ENCODE data around the gene MAP2K3. TPM values are rescaled to one million over a fixed set of nuclear protein-coding genes. Genes with fewer than 3 reads are reported as not detected.

MAP2K3 gene
- total RNA-seq, 1 donor from 2014 or later: 3.5 TPM

- Histone ChIP-seq H3K79me2 (ENCODE audit: low read depth) (no peaks in the 10 kb centered on the region), H3K4me1 (peaks cover 56% of the 10 kb centered on the region), H3F3A (ENCODE audit: low read depth) (peaks cover 5% of the 10 kb centered on the region), H3K27me3 (peaks cover 5% of the 10 kb centered on the region), H3K36me3 (no peaks in the 10 kb centered on the region), H2AFZ (replicated peaks) (no peak overlapping the region), H3K4me2 (peak overlapping the region; percentile 8), H3K4me3 (no peak overlapping the region), H3K9me3 (ENCODE audit: low read depth) (no peaks in the 10 kb centered on the region), H4K20me1 (ENCODE audit: low read depth) (peaks cover 4% of the 10 kb centered on the region), H3K9ac (no peak overlapping the region), H3K27ac (no peak overlapping the region)
- no peak overlapping the region for H3K4me3 Mint-ChIP-seq
- TF ChIP-seq CTCF (IDR thresholded peaks at IDR 0.05) (no peak), EZH2phosphoT487 (IDR thresholded peaks at IDR 0.05) (no peak), EZH2 (IDR thresholded peaks at IDR 0.05) (no peak)
- no peaks in the 10 kb centered on the region for H3K9me3 Mint-ChIP-seq
- peaks cover 36% of the 10 kb centered on the region for H3K4me1 Mint-ChIP-seq
- no peak overlapping the region for H3K27ac Mint-ChIP-seq
- no peaks in the 10 kb centered on the region for H3K36me3 Mint-ChIP-seq
- H3K27me3 Mint-ChIP-seq (ENCODE audit: insufficient read depth, low read depth): peaks cover 19% of the 10 kb centered on the region
- DNase-seq (ENCODE audit: low spot score): no peak
These were observed 76.7 kb downstream of the MAP2K3 start for GRCh38 chr17:21361020-21361809.

- Histone ChIP-seq H2AFZ (replicated peaks) (no peak overlapping the region), H3K79me2 (ENCODE audit: low read depth) (no peaks in the 10 kb centered on the region), H3F3A (ENCODE audit: low read depth) (peaks cover 5% of the 10 kb centered on the region), H3K4me1 (peaks cover 52% of the 10 kb centered on the region), H3K4me3 (no peak overlapping the region), H3K4me2 (no peak overlapping the region), H4K20me1 (ENCODE audit: low read depth) (peaks cover 4% of the 10 kb centered on the region), H3K27me3 (peaks cover 5% of the 10 kb centered on the region), H3K27ac (no peak overlapping the region), H3K9me3 (ENCODE audit: low read depth) (no peaks in the 10 kb centered on the region), H3K36me3 (no peaks in the 10 kb centered on the region), H3K9ac (no peak overlapping the region)
- no peak for DNase-seq (ENCODE audit: low spot score)
- Mint-ChIP-seq H3K27me3 (ENCODE audit: insufficient read depth, low read depth) (peaks cover 10% of the 10 kb centered on the region), H3K9me3 (no peaks in the 10 kb centered on the region), H3K27ac (no peak overlapping the region), H3K36me3 (no peaks in the 10 kb centered on the region), H3K4me3 (no peak overlapping the region), H3K4me1 (peaks cover 25% of the 10 kb centered on the region)
- TF ChIP-seq CTCF (IDR thresholded peaks at IDR 0.05) (no peak), EZH2 (IDR thresholded peaks at IDR 0.05) (no peak), EZH2phosphoT487 (IDR thresholded peaks at IDR 0.05) (no peak)
These were observed 77.9 kb downstream of the MAP2K3 start for GRCh38 chr17:21362331-21362931.

GRCh38 chr17:21363776-21364642, 79.5 kb downstream of the MAP2K3 start:
- Mint-ChIP-seq H3K4me3 (peak overlapping the region; percentile 57), H3K27me3 (ENCODE audit: insufficient read depth, low read depth) (peaks cover 15% of the 10 kb centered on the region), H3K9me3 (no peaks in the 10 kb centered on the region), H3K36me3 (no peaks in the 10 kb centered on the region), H3K4me1 (peaks cover 18% of the 10 kb centered on the region), H3K27ac (no peak overlapping the region)
- no peak for DNase-seq (ENCODE audit: low spot score)
- H3K27me3 ChIP-seq: peaks cover 4% of the 10 kb centered on the region
- H3K79me2 ChIP-seq (ENCODE audit: low read depth): no peaks in the 10 kb centered on the region
- H2AFZ ChIP-seq (replicated peaks): no peak overlapping the region
- no peaks in the 10 kb centered on the region for H3F3A ChIP-seq (ENCODE audit: low read depth)
- no peak overlapping the region for H3K4me2 ChIP-seq
- no peak overlapping the region for H3K27ac ChIP-seq
- no peak overlapping the region for H3K9ac ChIP-seq
- H3K36me3 ChIP-seq: no peaks in the 10 kb centered on the region
- no peak overlapping the region for H3K4me3 ChIP-seq
- H4K20me1 ChIP-seq (ENCODE audit: low read depth): no peaks in the 10 kb centered on the region
- H3K4me1 ChIP-seq: peaks cover 38% of the 10 kb centered on the region
- H3K9me3 ChIP-seq (ENCODE audit: low read depth): no peaks in the 10 kb centered on the region
- no peak for TF ChIP-seq CTCF (IDR thresholded peaks at IDR 0.05)
- TF ChIP-seq EZH2 (IDR thresholded peaks at IDR 0.05): no peak
- TF ChIP-seq EZH2phosphoT487 (IDR thresholded peaks at IDR 0.05): no peak

Other genes starting within 250 kb of the MAP2K3 start
- gene USP22, start 241.7 kb upstream of the MAP2K3 start, total RNA-seq (ENCODE audit: low replicate concordance): 192 and 244 TPM in 2 replicates
- 21.6 and 29.9 TPM in 2 replicates for gene DHRS7B, start 157.7 kb upstream of the MAP2K3 start, total RNA-seq (ENCODE audit: low replicate concordance)
- 17.3 and 20.9 TPM in 2 replicates for gene TMEM11, start 70.5 kb upstream of the MAP2K3 start, total RNA-seq (ENCODE audit: low replicate concordance)
- 4.3 and 7.8 TPM in 2 replicates for gene NATD1, start 31.3 kb upstream of the MAP2K3 start, total RNA-seq (ENCODE audit: low replicate concordance)
- 0.56 and 1.8 TPM in 2 replicates for gene KCNJ12, start 91.6 kb downstream of the MAP2K3 start, total RNA-seq (ENCODE audit: low replicate concordance)